SIG-M5 treated with dmso at 0.1 percent for 504 hours (cell line): ENCODE data around the gene AGFG1.

Experiments used
- DNase-seq: peaks from one replicate; lab custom pipeline; 2025; ENCODE audit not compliant: unreplicated experiment; lab: John Stamatoyannopoulos, UW

The AGFG1 gene

GRCh38 chr2:227471924-227472264, at the start of gene AGFG1:
Gene AGFG1, plus strand, starts transcription at chr2:227472156. Its CDS starts 266 bp downstream, at chr2:227472422.
- peak; percentile 75 for DNase-seq

- DNase-seq: no peak
Measured at GRCh38 chr2:227423656-227424499, 48.1 kb upstream of the AGFG1 start.

GRCh38 chr2:227428731-227429285, 43.1 kb upstream of the AGFG1 start:
- no peak for DNase-seq

- no peak for DNase-seq
Measured at GRCh38 chr2:227430639-227431038, 41.3 kb upstream of the AGFG1 start.

- no peak for DNase-seq
Measured at GRCh38 chr2:227433171-227433570, 38.8 kb upstream of the AGFG1 start.

GRCh38 chr2:227436436-227437174, 35.4 kb upstream of the AGFG1 start:
- DNase-seq: peak; percentile 82

- no peak for DNase-seq
Measured at GRCh38 chr2:227439214-227439613, 32.7 kb upstream of the AGFG1 start.

GRCh38 chr2:227442639-227443038, 29.3 kb upstream of the AGFG1 start:
- DNase-seq: no peak

GRCh38 chr2:227443889-227444568, 27.9 kb upstream of the AGFG1 start:
- no peak for DNase-seq

GRCh38 chr2:227447606-227448005, 24.4 kb upstream of the AGFG1 start:
- no peak for DNase-seq

- DNase-seq: peak; percentile 61
Measured at GRCh38 chr2:227450311-227450841, 21.6 kb upstream of the AGFG1 start.

GRCh38 chr2:227450926-227451654, 20.9 kb upstream of the AGFG1 start:
- DNase-seq: peak; percentile 93

- no peak for DNase-seq
Measured at GRCh38 chr2:227451655-227451992, 20.3 kb upstream of the AGFG1 start.

GRCh38 chr2:227453810-227454209, 18.1 kb upstream of the AGFG1 start:
- DNase-seq: no peak

- no peak for DNase-seq
Measured at GRCh38 chr2:227454323-227454860, 17.6 kb upstream of the AGFG1 start.

- DNase-seq: no peak
Measured at GRCh38 chr2:227455200-227455599, 16.8 kb upstream of the AGFG1 start.

- DNase-seq: no peak
Measured at GRCh38 chr2:227456102-227456501, 15.9 kb upstream of the AGFG1 start.

- no peak for DNase-seq
Measured at GRCh38 chr2:227456772-227457171, 15.2 kb upstream of the AGFG1 start.

GRCh38 chr2:227460070-227460485, 11.9 kb upstream of the AGFG1 start:
- DNase-seq: no peak

- no peak for DNase-seq
Measured at GRCh38 chr2:227460833-227461232, 11.1 kb upstream of the AGFG1 start.
